Coronary artery (tissue), 2 donors: ENCODE data around the gene TEX10.

Experiments
- DNase-seq: peaks from one replicate; pipeline ENCODE4 v3.0.0-alpha.2; 2017; ENCODE audit warnings: low spot score
- H3K27ac ChIP-seq, 2 donors: fragments of 200-600 bp; sonication (generic); one replicate each; pipeline ENCODE4 v1.5.1; 2016 to 2019
- H3K4me3 ChIP-seq: fragments of 200-600 bp; sonication (generic); 2 replicates; pipeline ENCODE4 v1.5.1; 2016; ENCODE audit warnings: mild to moderate bottlenecking, moderate library complexity
- CTCF ChIP-seq: fragments of 200-600 bp; sonication (generic); IDR thresholded peaks from one replicate; pipeline ENCODE4 v1.5.1; 2019; ENCODE audit warnings: antibody characterized with exemption

The TEX10 gene

GRCh38 chr9:100317706-100318105 lies 35.0 kb downstream of the TEX10 start:
- Histone ChIP-seq H3K4me3 (no peak overlapping the region), H3K27ac (no peak overlapping the region)
- DNase-seq: no peak
- TF ChIP-seq CTCF: no peak

GRCh38 chr9:100315561-100315960 lies 37.2 kb downstream of the TEX10 start:
- no peak for TF ChIP-seq CTCF
- Histone ChIP-seq H3K4me3 (no peak overlapping the region), H3K27ac (no peak overlapping the region)
- no peak for DNase-seq

- Histone ChIP-seq H3K27ac (no peak overlapping the region), H3K4me3 (no peak overlapping the region)
- DNase-seq: no peak
- no peak for TF ChIP-seq CTCF
These were observed 42.8 kb downstream of the TEX10 start for GRCh38 chr9:100309992-100310391.

- DNase-seq: no peak
- TF ChIP-seq CTCF: no peak
- no peak overlapping the region for H3K4me3 ChIP-seq
- H3K27ac ChIP-seq: no peak overlapping the region
These were observed 43.7 kb downstream of the TEX10 start for GRCh38 chr9:100308965-100309564.

- no peak for DNase-seq
- no peak overlapping the region for H3K27ac ChIP-seq
- no peak overlapping the region for H3K4me3 ChIP-seq
- no peak for TF ChIP-seq CTCF
These were observed 45.7 kb downstream of the TEX10 start for GRCh38 chr9:100307080-100307479.

- Histone ChIP-seq H3K27ac (no peak overlapping the region), H3K4me3 (no peak overlapping the region)
- DNase-seq: no peak
- TF ChIP-seq CTCF: no peak
These were observed 46.5 kb downstream of the TEX10 start for GRCh38 chr9:100306283-100306682.

GRCh38 chr9:100303747-100304146 lies 49.0 kb downstream of the TEX10 start:
- TF ChIP-seq CTCF: no peak
- DNase-seq: no peak
- H3K27ac ChIP-seq: no peak overlapping the region

More at GRCh38 chr9:100303747-100304146, 49.0 kb downstream of the TEX10 start:
- H3K4me3 ChIP-seq: no peak overlapping the region
